Stomach smooth muscle (tissue), 2 donors: ENCODE measurements around the gene CASR.
"Not testable (repeated sequence)": the region's sequence is repeated elsewhere in the genome, so short reads cannot be mapped to it uniquely, and the experiment has no call there.

ENCODE experiments used
- H3K27ac ChIP-seq: one replicate; pipeline ENCODE4 v1.7.0; 2013; ENCODE audit warnings: mild to moderate bottlenecking, low read length, inconsistent platforms
- H3K27me3 ChIP-seq, 2 donors: one replicate each; pipeline ENCODE4 v1.7.0; 2013; ENCODE audit warnings: low read length in 2 of 2; ENCODE audit not compliant: insufficient read depth in 2 of 2, control insufficient read depth in 1 of 2
- H3K36me3 ChIP-seq, 2 donors: one replicate each; pipeline ENCODE4 v1.7.0; 2013; ENCODE audit warnings: low read length in 2 of 2; ENCODE audit not compliant: control insufficient read depth in 2 of 2, insufficient read depth in 2 of 2
- H3K4me1 ChIP-seq: one replicate; pipeline ENCODE4 v1.7.0; 2013; ENCODE audit warnings: low read length; ENCODE audit not compliant: control insufficient read depth, insufficient read depth
- H3K4me3 ChIP-seq, 2 donors: one replicate each; pipeline ENCODE4 v1.7.0; 2013; ENCODE audit warnings: low read length in 2 of 2
- H3K9ac ChIP-seq, 2 donors: one replicate each; pipeline ENCODE4 v1.7.0; 2013; ENCODE audit warnings: low read length in 2 of 2, mild to moderate bottlenecking in 1 of 2
- H3K9me3 ChIP-seq, 2 donors: one replicate each; pipeline ENCODE4 v1.7.0; 2013; ENCODE audit warnings: low read length in 2 of 2; ENCODE audit not compliant: control insufficient read depth in 2 of 2
- donor health status: healthy.
- donor health status: Pancreatic carcinoma.

CASR gene

DNA sequence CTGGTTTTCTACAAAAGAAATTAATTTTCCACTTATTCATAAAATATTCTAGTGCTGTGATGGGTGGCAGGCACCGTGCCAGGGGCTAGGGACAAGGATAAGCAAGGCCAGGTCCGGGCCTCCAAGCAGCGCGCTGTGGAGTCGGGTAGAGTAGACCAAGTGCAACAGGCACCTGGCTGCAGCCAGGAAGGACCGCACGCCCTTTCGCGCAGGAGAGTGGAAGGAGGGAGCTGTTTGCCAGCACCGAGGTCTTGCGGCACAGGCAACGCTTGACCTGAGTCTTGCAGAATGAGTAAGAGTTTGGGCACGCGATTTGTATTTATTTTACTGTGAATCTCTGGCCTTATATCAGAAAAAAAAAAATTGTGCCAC lies at the start of gene CASR:
Gene CASR, plus strand, starts transcription at position 148 of the 372 bp plus-strand sequence. CDS start 70,522 bp downstream, outside the sequence.
- Histone ChIP-seq H3K4me1 (no peaks in the 10 kb centered on the region), H3K27me3 (peaks cover 5 to 27% of the 10 kb centered on the region in 2 donors), H3K27ac (no peak within 1 kb of the TSS), H3K9ac (no peak within 1 kb of the TSS), H3K4me3 (no peak within 1 kb of the TSS), H3K9me3 (no peaks in the 10 kb centered on the region), H3K36me3 (no peaks in the 10 kb centered on the region)

DNA sequence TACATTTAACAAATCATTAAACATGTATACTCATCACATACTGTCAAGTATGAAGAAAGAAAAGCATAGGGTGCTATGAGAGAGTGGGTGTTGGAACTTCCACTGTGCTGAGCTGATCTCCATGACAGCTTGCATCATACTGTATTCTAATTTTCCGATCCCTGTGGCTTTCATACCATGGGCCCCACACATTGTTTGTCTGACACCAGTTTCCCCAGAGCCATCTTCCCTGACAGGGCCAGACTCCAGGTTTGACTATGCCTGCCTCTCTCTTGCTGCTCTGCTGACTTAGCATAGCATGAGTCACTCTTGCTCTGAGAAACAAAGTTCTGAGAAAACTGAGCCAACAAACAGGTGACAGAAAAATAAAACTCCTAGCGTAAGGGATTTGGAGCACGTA lies 37.0 kb upstream of the CASR start:
- Histone ChIP-seq H3K27me3 (no peaks in the 10 kb centered on the region), H3K9ac (no peak overlapping the region), H3K27ac (no peak overlapping the region), H3K4me3 (no peak overlapping the region), H3K9me3 (no peaks in the 10 kb centered on the region), H3K36me3 (no peaks in the 10 kb centered on the region), H3K4me1 (no peaks in the 10 kb centered on the region)

GRCh38 chr3:122148941-122149627 lies 34.4 kb upstream of the CASR start:
- H3K27me3 ChIP-seq = no peaks in the 10 kb centered on the region
- H3K4me3 ChIP-seq = no peak overlapping the region
- no peaks in the 10 kb centered on the region for H3K36me3 ChIP-seq
- peaks cover 2 to 3% of the 10 kb centered on the region in 2 donors for H3K9me3 ChIP-seq
- H3K27ac ChIP-seq = no peak overlapping the region
- H3K9ac ChIP-seq = no peak overlapping the region
- H3K4me1 ChIP-seq = no peaks in the 10 kb centered on the region

DNA sequence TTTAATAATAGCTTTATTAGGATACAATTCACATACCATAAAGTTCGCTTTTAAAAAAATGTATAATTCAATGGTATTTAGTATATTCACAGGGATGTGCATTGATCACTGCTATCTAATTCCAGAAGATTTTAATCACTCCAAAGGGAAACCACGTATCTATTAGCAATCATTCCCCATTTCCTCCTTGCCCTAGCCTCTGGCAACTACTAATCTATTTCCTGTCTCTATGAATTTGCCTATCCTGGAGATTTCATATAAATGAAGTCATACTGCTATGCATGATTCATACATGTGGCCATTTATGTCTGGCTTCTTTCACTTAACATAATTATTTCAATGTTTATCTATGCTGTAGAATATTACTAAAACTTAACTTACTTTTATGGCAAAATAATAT lies 32.0 kb upstream of the CASR start:
- Histone ChIP-seq H3K27ac (no peak overlapping the region), H3K4me3 (no peak overlapping the region), H3K36me3 (no peaks in the 10 kb centered on the region), H3K9ac (no peak overlapping the region), H3K4me1 (no peaks in the 10 kb centered on the region), H3K9me3 (peaks cover 2 to 6% of the 10 kb centered on the region in 2 donors), H3K27me3 (no peaks in the 10 kb centered on the region)

DNA sequence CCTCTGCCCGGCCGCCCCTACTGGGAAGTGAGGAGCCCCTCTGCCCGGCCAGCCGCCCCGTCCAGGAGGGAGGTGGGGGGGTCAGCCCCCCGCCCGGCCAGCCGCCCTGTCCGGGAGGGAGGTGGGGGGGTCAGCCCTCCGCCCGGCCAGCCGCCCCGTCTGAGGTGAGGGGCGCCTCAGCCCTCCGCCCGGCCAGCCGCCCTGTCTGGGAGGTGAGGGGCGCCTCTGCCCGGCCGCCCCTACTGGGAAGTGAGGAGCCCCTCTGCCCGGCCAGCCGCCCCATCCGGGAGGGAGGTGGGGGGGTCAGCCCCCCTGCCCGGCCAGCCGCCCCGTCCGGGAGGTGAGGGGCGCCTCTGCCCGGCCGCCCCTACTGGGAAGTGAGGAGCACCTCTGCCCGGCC lies 18.5 kb upstream of the CASR start:
- H3K4me1 ChIP-seq, H3K36me3 ChIP-seq, H3K27me3 ChIP-seq, H3K4me3 ChIP-seq, H3K9ac ChIP-seq, H3K9me3 ChIP-seq, H3K27ac ChIP-seq: not testable (repeated sequence)

GRCh38 chr3:122167630-122168029 lies 15.8 kb upstream of the CASR start:
- no peak overlapping the region for H3K9ac ChIP-seq
- no peak overlapping the region for H3K4me3 ChIP-seq
- no peaks in the 10 kb centered on the region for H3K27me3 ChIP-seq
- no peaks in the 10 kb centered on the region for H3K36me3 ChIP-seq
- H3K9me3 ChIP-seq = no peaks in the 10 kb centered on the region
- H3K4me1 ChIP-seq = no peaks in the 10 kb centered on the region
- H3K27ac ChIP-seq = no peak overlapping the region

GRCh38 chr3:122168044-122168443 lies 15.4 kb upstream of the CASR start:
- Histone ChIP-seq H3K9me3 (no peaks in the 10 kb centered on the region), H3K4me3 (no peak overlapping the region), H3K27ac (no peak overlapping the region)

GRCh38 chr3:122169911-122170310 lies 13.6 kb upstream of the CASR start:
- Histone ChIP-seq H3K27ac (no peak overlapping the region), H3K9me3 (no peaks in the 10 kb centered on the region), H3K4me3 (no peak overlapping the region), H3K9ac (no peak overlapping the region), H3K27me3 (no peaks in the 10 kb centered on the region), H3K4me1 (no peaks in the 10 kb centered on the region), H3K36me3 (no peaks in the 10 kb centered on the region)

More at GRCh38 chr3:122168044-122168443, 15.4 kb upstream of the CASR start:
- H3K36me3 ChIP-seq = no peaks in the 10 kb centered on the region
- no peak overlapping the region for H3K9ac ChIP-seq
- H3K4me1 ChIP-seq = no peaks in the 10 kb centered on the region
- no peaks in the 10 kb centered on the region for H3K27me3 ChIP-seq

GRCh38 chr3:122171361-122171760 lies 12.1 kb upstream of the CASR start:
- not testable (repeated sequence) for H3K27me3 ChIP-seq, H3K9me3 ChIP-seq, H3K4me3 ChIP-seq, H3K9ac ChIP-seq, H3K4me1 ChIP-seq, H3K36me3 ChIP-seq, H3K27ac ChIP-seq

GRCh38 chr3:122178711-122179110 lies 4.8 kb upstream of the CASR start:
- Histone ChIP-seq H3K9me3 (peaks cover 0 to 2% of the 10 kb centered on the region in 2 donors), H3K4me1 (no peaks in the 10 kb centered on the region), H3K27ac (no peak overlapping the region), H3K27me3 (peaks cover 2 to 5% of the 10 kb centered on the region in 2 donors), H3K36me3 (no peaks in the 10 kb centered on the region), H3K4me3 (no peak overlapping the region), H3K9ac (no peak overlapping the region)

- H3K4me3 ChIP-seq = no peak overlapping the region
- no peaks in the 10 kb centered on the region for H3K9me3 ChIP-seq
- H3K4me1 ChIP-seq = no peaks in the 10 kb centered on the region
- H3K9ac ChIP-seq = no peak overlapping the region
- H3K36me3 ChIP-seq = no peaks in the 10 kb centered on the region
- no peak overlapping the region for H3K27ac ChIP-seq
- H3K27me3 ChIP-seq = peaks cover 5 to 27% of the 10 kb centered on the region in 2 donors
Measured at GRCh38 chr3:122183893-122184590, 574 bp downstream of the CASR start.
